Measurements from ENCODE around the gene STING1. TPM values are rescaled to one million over a fixed set of nuclear protein-coding genes. Genes with fewer than 3 reads are reported as not detected.
A peak's percentile ranks its signal among the peaks of the same experiment; 100 is the strongest.

STING1 gene
- total and polyA plus RNA-seq, 2 donors (not counting 3 experiments of a cell fraction or from before 2014, with no cell fraction given): 108 to 143 TPM

- FAIRE-seq: peak; percentile 97
- no peaks in the 10 kb centered on the region for H3K9me1 ChIP-seq (replicated peaks; ENCODE audit: control insufficient read depth, extremely low read depth, insufficient read depth, low read length)
- intact Hi-C loops (cut with micrococcal nuclease) (loop anchor here (1.0 kb wide), 6 partner anchors 11 to 99 kb away; partner anchors contain the start of genes STING1 and UBE2D2), dilution Hi-C loops (cut with MboI; ENCODE audit: extremely low pct_ligation_motif_present, low sequenced_read_pairs) (no loop called here)
- peak within 1 kb of the TSS; percentile 96 for H3K4me2 ChIP-seq (ENCODE audit: insufficient read depth, low read length)
- no peaks in the 10 kb centered on the region for H3K27me3 ChIP-seq (ENCODE audit: control insufficient read depth in 2 of 2, insufficient read depth in 2 of 2, low read length in 2 of 2)
- H3K9me3 ChIP-seq (replicated peaks; ENCODE audit: control insufficient read depth, insufficient read depth, low read length): no peaks in the 10 kb centered on the region
- peak; percentile 92 for DNase-seq (ENCODE audit: low read depth, low spot score)
- TF ChIP-seq POLR2AphosphoS5 (IDR thresholded peaks at IDR 0.05; ENCODE audit: insufficient read depth, low read depth, low read length): peak; percentile 97
- no peak for TF ChIP-seq EZH2 (IDR thresholded peaks at IDR 0.05; ENCODE audit: borderline replicate concordance, low read depth, low read length, severe bottlenecking)
- TF ChIP-seq POLR2A (IDR thresholded peaks at IDR 0.05; ENCODE audit: low read depth, low read length): peak; percentile 95
- ChIA-PET CTCF (interaction anchor here (0.7 to 2.2 kb wide), 9 partner anchors 10 to 100 kb away, joined by 3 to 20 read pairs (median 4); partner anchors contain the start of gene STING1), POLR2A (interaction anchor here (0.6 to 2.1 kb wide), 12 partner anchors 10 to 189 kb away, joined by 3 to 21 read pairs (median 6); partner anchors contain the start of genes DNAJC18, SPATA24, STING1 and UBE2D2)
- no peaks in the 10 kb centered on the region for H4K20me1 ChIP-seq (replicated peaks; ENCODE audit: control insufficient read depth, extremely low read depth, insufficient read depth, low read length)
- peaks cover 44% of the 10 kb centered on the region for H3K79me2 ChIP-seq (ENCODE audit: control insufficient read depth, insufficient read depth, low read length)
- peak within 1 kb of the TSS; percentile 10 for H2AFZ ChIP-seq (ENCODE audit: low read depth, low read length)
- H3K4me3 ChIP-seq (replicated peaks in 1 of 3; ENCODE audit: insufficient read depth in 1 of 3, low read depth in 1 of 3, low read length in 3 of 3): peak within 1 kb of the TSS; percentile 40 to 97 (median 87)
- peaks cover 4 to 6% of the 10 kb centered on the region in 2 experiments for H3K36me3 ChIP-seq (ENCODE audit: control insufficient read depth in 2 of 2, extremely low read depth in 1 of 2, insufficient read depth in 2 of 2, low read length in 2 of 2)
- peak within 1 kb of the TSS; percentile 99 for H3K9ac ChIP-seq (replicated peaks; ENCODE audit: extremely low read depth, insufficient read depth, low read length)
- peaks cover 41% of the 10 kb centered on the region for H3K4me1 ChIP-seq (ENCODE audit: control insufficient read depth, extremely low read depth, insufficient read depth, low read length)
- peak within 1 kb of the TSS; percentile 99 for H3K27ac ChIP-seq (ENCODE audit: insufficient read depth, low read depth, low read length)
- BruUV-seq (replicated peaks): no TSS peak
These were observed 19.8 kb downstream of the STING1 start, which contains the start of gene ECSCR for GRCh38 chr5:139462586-139463276. ECSCR (minus strand) TSS chr5:139462743; CDS start chr5:139462670, 73 bp downstream.

DNA sequence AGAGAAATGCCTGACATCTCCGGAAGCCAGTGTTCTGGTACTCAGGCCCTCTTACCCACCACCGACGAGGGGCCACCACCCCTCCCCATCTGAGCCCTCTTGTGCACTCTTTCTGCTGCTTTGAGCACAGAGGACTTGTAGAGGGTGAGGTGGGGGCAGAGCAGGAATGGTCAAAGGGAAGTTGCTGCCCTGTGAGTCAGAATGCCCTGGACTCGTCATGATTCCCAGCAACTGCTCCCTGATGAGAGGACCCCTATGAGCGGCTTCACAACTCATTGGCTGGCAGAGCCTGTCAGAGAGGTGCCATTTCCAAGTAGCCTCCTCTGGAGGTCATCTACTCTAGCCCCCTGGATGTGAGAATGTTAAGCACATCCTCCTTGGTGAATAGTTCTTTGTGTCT lies 20.9 kb downstream of the STING1 start:
- Histone ChIP-seq H3K27me3 (ENCODE audit: control insufficient read depth in 2 of 2, insufficient read depth in 2 of 2, low read length in 2 of 2) (no peaks in the 10 kb centered on the region), H3K4me2 (ENCODE audit: insufficient read depth, low read length) (peak overlapping the region; percentile 96), H4K20me1 (replicated peaks; ENCODE audit: control insufficient read depth, extremely low read depth, insufficient read depth, low read length) (no peaks in the 10 kb centered on the region), H3K79me2 (ENCODE audit: control insufficient read depth, insufficient read depth, low read length) (peaks cover 55% of the 10 kb centered on the region), H3K9ac (replicated peaks; ENCODE audit: extremely low read depth, insufficient read depth, low read length) (peak overlapping the region; percentile 99), H3K9me1 (replicated peaks; ENCODE audit: control insufficient read depth, extremely low read depth, insufficient read depth, low read length) (no peaks in the 10 kb centered on the region), H3K4me3 (replicated peaks in 1 of 3; ENCODE audit: insufficient read depth in 1 of 3, low read depth in 1 of 3, low read length in 3 of 3) (peak overlapping the region; percentile 40 to 97 (median 87)), H3K27ac (ENCODE audit: insufficient read depth, low read depth, low read length) (peak overlapping the region; percentile 99), H3K36me3 (ENCODE audit: control insufficient read depth in 2 of 2, extremely low read depth in 1 of 2, insufficient read depth in 2 of 2, low read length in 2 of 2) (peaks cover 14 to 16% of the 10 kb centered on the region in 2 experiments), H3K9me3 (replicated peaks; ENCODE audit: control insufficient read depth, insufficient read depth, low read length) (no peaks in the 10 kb centered on the region), H3K4me1 (ENCODE audit: control insufficient read depth, extremely low read depth, insufficient read depth, low read length) (peaks cover 41% of the 10 kb centered on the region), H2AFZ (ENCODE audit: low read depth, low read length) (no peak overlapping the region)
- BruUV-seq (replicated peaks): no TSS peak
- DNase-seq (ENCODE audit: low read depth, low spot score): peak; percentile 90
- TF ChIP-seq FOS (IDR thresholded peaks at IDR 0.05; ENCODE audit: borderline replicate concordance, insufficient read depth, low read length) (peak; percentile 93), CTCF (IDR thresholded peaks at IDR 0.05; ENCODE audit: extremely low read depth in 1 of 2, insufficient read depth in 1 of 2, low read depth in 1 of 2, low read length in 2 of 2) (no peak), MYC (IDR thresholded peaks at IDR 0.05; ENCODE audit: low read depth, low read length) (peak; percentile 63), POLR2AphosphoS5 (IDR thresholded peaks at IDR 0.05; ENCODE audit: insufficient read depth, low read depth, low read length) (peak; percentile 98), EZH2 (IDR thresholded peaks at IDR 0.05; ENCODE audit: borderline replicate concordance, low read depth, low read length, severe bottlenecking) (no peak), POLR2A (IDR thresholded peaks at IDR 0.05; ENCODE audit: low read depth, low read length) (peak; percentile 97), JUN (IDR thresholded peaks at IDR 0.05; ENCODE audit: borderline replicate concordance, insufficient read depth, insufficient read length, low read depth) (peak; percentile 74)
- intact Hi-C loops (cut with micrococcal nuclease) (loop anchor here (1.0 kb wide), 6 partner anchors 12 to 100 kb away; partner anchors contain the start of genes STING1 and UBE2D2), dilution Hi-C loops (cut with MboI; ENCODE audit: extremely low pct_ligation_motif_present, low sequenced_read_pairs) (no loop called here)
- POLR2A ChIA-PET: interaction anchor here (0.9 to 2.1 kb wide), 8 partner anchors 11 to 99 kb away, joined by 4 to 21 read pairs (median 8); partner anchors contain the start of genes DNAJC18, SPATA24, STING1 and UBE2D2
- FAIRE-seq: peak; percentile 91
- CTCF ChIA-PET: interaction anchor here (1.0 to 2.2 kb wide), 6 partner anchors 11 to 56 kb away, joined by 4 to 20 read pairs (median 6); partner anchors contain the start of gene STING1

Data from endothelial cell of umbilical vein (primary cell).